ENCODE results near the gene LATS2.

LATS2 gene

DNA sequence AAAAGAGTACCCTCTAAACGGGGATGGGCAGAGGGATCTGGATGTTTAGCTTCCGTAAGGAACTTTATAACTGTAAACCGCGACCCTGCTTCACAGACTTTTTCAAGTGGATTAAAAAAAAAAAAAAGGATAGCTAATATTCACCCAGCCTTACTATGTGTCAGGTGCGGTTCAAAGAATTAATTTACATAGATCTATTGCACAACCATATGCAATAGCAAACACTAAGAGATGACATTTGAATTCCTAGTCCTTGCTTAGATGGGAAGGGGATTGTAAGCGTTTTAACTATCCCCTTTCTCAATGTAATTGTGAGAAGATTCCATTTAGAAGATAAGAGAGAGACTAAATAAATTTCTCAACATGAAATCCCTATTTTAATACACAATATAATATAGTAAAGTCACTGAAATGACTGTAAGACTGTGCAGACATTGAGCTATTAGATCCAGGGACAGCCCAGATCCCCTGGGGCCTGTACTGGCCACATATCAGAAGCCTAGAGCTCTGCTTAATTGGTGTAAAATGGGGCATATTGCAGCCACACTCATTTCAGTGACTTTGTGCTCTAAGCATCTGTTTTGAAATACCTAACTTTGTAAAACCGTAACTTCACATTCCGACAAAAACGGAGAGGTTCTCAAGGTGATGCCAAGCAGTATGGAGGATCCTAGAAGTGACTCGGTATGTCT lies 13.6 kb downstream of the LATS2 start:
- DNase-seq (ENCODE audit: insufficient read length, low spot score), result no peak
- TF ChIP-seq, protein P1, sequence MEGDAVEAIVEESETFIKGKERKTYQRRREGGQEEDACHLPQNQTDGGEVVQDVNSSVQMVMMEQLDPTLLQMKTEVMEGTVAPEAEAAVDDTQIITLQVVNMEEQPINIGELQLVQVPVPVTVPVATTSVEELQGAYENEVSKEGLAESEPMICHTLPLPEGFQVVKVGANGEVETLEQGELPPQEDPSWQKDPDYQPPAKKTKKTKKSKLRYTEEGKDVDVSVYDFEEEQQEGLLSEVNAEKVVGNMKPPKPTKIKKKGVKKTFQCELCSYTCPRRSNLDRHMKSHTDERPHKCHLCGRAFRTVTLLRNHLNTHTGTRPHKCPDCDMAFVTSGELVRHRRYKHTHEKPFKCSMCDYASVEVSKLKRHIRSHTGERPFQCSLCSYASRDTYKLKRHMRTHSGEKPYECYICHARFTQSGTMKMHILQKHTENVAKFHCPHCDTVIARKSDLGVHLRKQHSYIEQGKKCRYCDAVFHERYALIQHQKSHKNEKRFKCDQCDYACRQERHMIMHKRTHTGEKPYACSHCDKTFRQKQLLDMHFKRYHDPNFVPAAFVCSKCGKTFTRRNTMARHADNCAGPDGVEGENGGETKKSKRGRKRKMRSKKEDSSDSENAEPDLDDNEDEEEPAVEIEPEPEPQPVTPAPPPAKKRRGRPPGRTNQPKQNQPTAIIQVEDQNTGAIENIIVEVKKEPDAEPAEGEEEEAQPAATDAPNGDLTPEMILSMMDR (IDR thresholded peaks at IDR 0.05; ENCODE audit: insufficient read depth, missing control alignments), result no peak
- no peak for FAIRE-seq

DNA sequence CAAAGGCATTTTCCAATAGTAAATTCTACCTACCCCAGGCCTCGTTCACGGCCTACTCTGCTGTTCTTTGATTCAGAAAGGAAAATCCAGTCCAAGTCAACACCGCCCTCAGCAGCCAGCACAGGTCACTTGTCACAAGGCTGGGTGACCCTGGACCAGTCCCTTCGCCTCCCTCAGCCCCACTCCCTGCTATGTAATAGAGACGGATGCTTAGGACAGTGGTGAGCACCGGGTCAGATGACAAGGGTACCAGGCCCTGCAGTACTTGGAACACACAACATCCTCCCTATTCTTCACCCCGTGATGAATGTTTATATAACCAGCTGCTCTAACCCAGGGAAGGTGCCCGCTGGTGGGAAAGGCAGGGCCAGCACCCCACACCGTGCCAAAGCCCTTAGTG lies 14.3 kb downstream of the LATS2 start:
- TF ChIP-seq, protein P1 (IDR thresholded peaks at IDR 0.05; ENCODE audit: insufficient read depth, missing control alignments), result no peak
- FAIRE-seq, result no peak
- DNase-seq (ENCODE audit: insufficient read length, low spot score), result no peak

GRCh38 chr13:21046203-21046602 lies 15.2 kb downstream of the LATS2 start:
- no peak for FAIRE-seq
- TF ChIP-seq, protein P1 (IDR thresholded peaks at IDR 0.05; ENCODE audit: insufficient read depth, missing control alignments), result no peak
- DNase-seq (ENCODE audit: insufficient read length, low spot score), result no peak

DNA sequence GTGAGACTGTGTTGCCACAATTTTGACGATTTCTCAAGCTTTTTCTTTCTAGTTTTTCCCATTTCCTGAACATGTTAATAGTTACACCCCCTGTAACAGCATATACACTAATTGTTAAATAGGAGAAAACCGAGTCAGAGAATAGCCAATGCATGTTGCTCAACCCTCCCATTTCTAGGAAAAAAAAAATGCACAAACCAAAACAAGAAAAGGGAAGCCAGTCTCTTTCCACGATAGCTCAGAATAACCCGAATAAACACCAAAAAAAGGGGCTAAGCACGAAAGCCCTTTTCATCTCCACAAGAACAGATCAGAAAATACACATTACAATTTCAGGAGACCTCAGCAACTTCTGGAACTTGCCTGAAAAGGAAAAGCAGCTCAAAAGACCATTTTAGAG lies 16.3 kb downstream of the LATS2 start:
- TF ChIP-seq, protein P1 (IDR thresholded peaks at IDR 0.05; ENCODE audit: insufficient read depth, missing control alignments), result no peak
- DNase-seq (ENCODE audit: insufficient read length, low spot score) (no peak), FAIRE-seq (no peak)

GRCh38 chr13:21043898-21044297 lies 17.5 kb downstream of the LATS2 start:
- FAIRE-seq (no peak), DNase-seq (ENCODE audit: insufficient read length, low spot score) (no peak)
- TF ChIP-seq, protein P1 (IDR thresholded peaks at IDR 0.05; ENCODE audit: insufficient read depth, missing control alignments), result no peak

- FAIRE-seq, result no peak
- no peak for DNase-seq (ENCODE audit: insufficient read length, low spot score)
- TF ChIP-seq, protein P1 (IDR thresholded peaks at IDR 0.05; ENCODE audit: insufficient read depth, missing control alignments), result no peak
Measured at GRCh38 chr13:21040120-21040826, 21.1 kb downstream of the LATS2 start.

All from D721Med (cell line).